SK-N-SH (cell line): ENCODE measurements around the gene GFM1. TPM values are rescaled to one million over a fixed set of nuclear protein-coding genes. Genes with fewer than 3 reads are reported as not detected.

Source experiments
- CTCF ChIA-PET: fragments of 300-600, 350-600 bp; formaldehyde crosslinking; extraction: SDS; loops from one replicate; lab custom pipeline; 2021; lab: Yijun Ruan, JAX
- POLR2A ChIA-PET: fragments of 350-600 bp; sonication (Branson Sonifier 250); formaldehyde crosslinking; extraction: SDS; loops from one replicate; lab custom pipeline; 2020; ENCODE audit warnings: antibody characterized with exemption, inconsistent platforms; lab: Yijun Ruan, JAX
- DNase-seq: peaks from one replicate; pipeline ENCODE4 v3.0.0; 2012
- H2AFZ ChIP-seq: fragments of 200-600 bp; sonication (generic); 2 replicates; pipeline ENCODE4 v1.8.1; 2016; ENCODE audit warnings: antibody characterized with exemption, mild to moderate bottlenecking, low read depth
- H3F3A ChIP-seq: fragments of 200-600 bp; sonication (generic); replicated peaks from 2 replicates; pipeline ENCODE3; 2016; ENCODE audit warnings: antibody characterized with exemption, mild to moderate bottlenecking; ENCODE audit not compliant: insufficient read depth
- H3K27ac ChIP-seq, 2 experiments: fragments of 200-500 bp in 1 of 2; fragments of 200-600 bp in 1 of 2; sonication (Bioruptor generic) in 1 of 2; sonication (generic), shearing (Covaris generic) in 1 of 2; 2 replicates each; pipeline versions ENCODE4 v1.5.1 to v1.6.1; 2014 to 2016; ENCODE audit warnings: low read depth in 2 of 2, inconsistent platforms in 1 of 2, low read length in 1 of 2, mild to moderate bottlenecking in 1 of 2, mixed read lengths in 1 of 2
- H3K27me3 ChIP-seq: fragments of 200-600 bp; sonication (generic), shearing (Covaris generic); 2 replicates; pipeline ENCODE4 v1.6.1; 2016; ENCODE audit warnings: mixed run types; ENCODE audit not compliant: insufficient read depth
- H3K36me3 ChIP-seq, 2 experiments: fragments of 200-500 bp in 1 of 2; fragments of 200-600 bp in 1 of 2; sonication (Bioruptor generic) in 1 of 2; sonication (generic) in 1 of 2; replicated peaks in 1 of 2; 2 replicates each; pipeline versions ENCODE3 to v1.5.1; 2014 to 2016; ENCODE audit warnings: low read length in 1 of 2, mild to moderate bottlenecking in 1 of 2; ENCODE audit not compliant: insufficient read depth in 2 of 2, control insufficient read depth in 1 of 2
- H3K4me1 ChIP-seq, 2 experiments: fragments of 200-500 bp in 1 of 2; fragments of 200-600 bp in 1 of 2; sonication (Bioruptor generic) in 1 of 2; sonication (generic), shearing (Covaris generic) in 1 of 2; 2 replicates each; pipeline versions ENCODE4 v1.5.1 to v1.6.1; 2014 to 2016; ENCODE audit warnings: low read depth in 1 of 2, low read length in 1 of 2, mixed run types in 1 of 2; ENCODE audit not compliant: insufficient read depth in 2 of 2, control insufficient read depth in 1 of 2
- H3K4me2 ChIP-seq: fragments of 200-600 bp; sonication (generic), shearing (Covaris generic); 2 replicates; pipeline ENCODE4 v1.6.1; 2017; ENCODE audit warnings: mixed run types
- H3K4me3 ChIP-seq, 2 experiments: fragments of 200-500 bp in 1 of 2; fragments of 200-600 bp in 1 of 2; sonication (Bioruptor generic) in 1 of 2; sonication (generic), shearing (Covaris generic) in 1 of 2; 2 replicates each; pipeline versions ENCODE4 v1.5.1 to v1.8.1; 2014 to 2016; ENCODE audit warnings: low read depth in 2 of 2, inconsistent platforms in 1 of 2, low read length in 1 of 2, mild to moderate bottlenecking in 1 of 2, mixed read lengths in 1 of 2, moderate library complexity in 1 of 2
- H3K79me2 ChIP-seq: fragments of 200-600 bp; sonication (generic); 2 replicates; pipeline ENCODE4 v1.8.1; 2017; ENCODE audit warnings: mild to moderate bottlenecking; ENCODE audit not compliant: insufficient read depth
- H3K9ac ChIP-seq: fragments of 200-600 bp; sonication (generic); 2 replicates; pipeline ENCODE4 v1.6.1; 2017; ENCODE audit warnings: mixed run types
- H3K9me2 ChIP-seq: fragments of 200-600 bp; sonication (generic); 2 replicates; pipeline ENCODE4 v1.6.1; 2017; ENCODE audit warnings: mixed run types
- H3K9me3 ChIP-seq: fragments of 200-600 bp; sonication (generic); 2 replicates; pipeline ENCODE4 v1.6.1; 2017; ENCODE audit warnings: mixed run types, mild to moderate bottlenecking, moderate library complexity
- H4K20me1 ChIP-seq: fragments of 200-600 bp; sonication (generic); 2 replicates; pipeline ENCODE4 v1.6.1; 2017; ENCODE audit warnings: mild to moderate bottlenecking, mixed run types; ENCODE audit not compliant: insufficient read depth
- CTCF ChIP-seq: fragments of 200-600 bp; sonication (generic); IDR thresholded peaks from 2 replicates; pipeline ENCODE4 v1.6.1; 2017; ENCODE audit warnings: antibody characterized with exemption, mild to moderate bottlenecking, moderate library complexity
- ELF1 ChIP-seq: IDR thresholded peaks from 2 replicates; pipeline ENCODE4 v1.4.0; 2012
- EP300 ChIP-seq, 2 experiments: IDR thresholded peaks; 2 replicates each; pipeline versions ENCODE4 v1.4.0 to v1.6.1; 2012; ENCODE audit warnings: borderline replicate concordance in 1 of 2, low read depth in 1 of 2, low read length in 1 of 2
- GATA2 ChIP-seq: sonication (generic); formaldehyde crosslinking; IDR thresholded peaks from 2 replicates; pipeline ENCODE4 v1.5.0; 2020; ENCODE audit warnings: mild to moderate bottlenecking, missing genetic modification reagents
- MEF2A ChIP-seq: IDR thresholded peaks from 2 replicates; pipeline ENCODE4 v1.4.0; 2012; ENCODE audit warnings: low read depth, borderline replicate concordance
- NRF1 ChIP-seq: IDR thresholded peaks from 2 replicates; pipeline ENCODE4 v1.6.1; 2012; ENCODE audit warnings: low read depth, mild to moderate bottlenecking, low read length
- REST ChIP-seq: IDR thresholded peaks from 2 replicates; pipeline ENCODE4 v1.6.1; 2012; ENCODE audit warnings: mild to moderate bottlenecking, low read depth, low read length, moderate library complexity
- SMC3 ChIP-seq: IDR thresholded peaks from 2 replicates; pipeline ENCODE4 v1.6.1; 2012; ENCODE audit warnings: low read depth, low read length, improper control_type of control experiment
- TAF1 ChIP-seq: IDR thresholded peaks from 2 replicates; pipeline ENCODE4 v1.6.1; 2012; ENCODE audit warnings: low read depth, mild to moderate bottlenecking, low read length, moderate library complexity, borderline replicate concordance
- YY1 ChIP-seq: IDR thresholded peaks from 2 replicates; pipeline ENCODE4 v1.4.0; 2012; ENCODE audit warnings: low read depth, mild to moderate bottlenecking
- ZBTB33 ChIP-seq: IDR thresholded peaks from 2 replicates; pipeline ENCODE4 v1.4.0; 2012; ENCODE audit warnings: low read depth, borderline replicate concordance
- WGBS: methylation state at CpG from one replicate; pipeline ENCODE4 v1.1.6; 2017; ENCODE audit warnings: low lambda C conversion rate; 5-methylcytosine and 5-hydroxymethylcytosine counted together
- polyA plus RNA-seq, 3 experiments: library from polyadenylated mRNA; depleted of rRNA; stranded (reverse); fragments of >200 nt; gene quantifications; 2 replicates each; pipeline ENCODE4 v1.2.3, GENCODE V29; 2012

The GFM1 gene
- polyA plus RNA-seq, 1 of the 3 experiments (the other 2 are of a cell fraction): 25.2 TPM

- no peak for DNase-seq
- ChIA-PET CTCF (interaction anchor here (1.2 kb wide), 1 partner anchor 21 kb away, joined by 3 read pairs; no protein-coding TSS in a partner anchor), POLR2A (no interaction called here)
- Histone ChIP-seq H3K79me2 (peaks cover 33% of the 10 kb centered on the region), H4K20me1 (no peaks in the 10 kb centered on the region), H3K4me2 (no peak overlapping the region), H3K9me3 (no peaks in the 10 kb centered on the region), H2AFZ (no peak overlapping the region), H3K4me3 (no peak overlapping the region), H3K27ac (no peak overlapping the region), H3K36me3 (peaks cover 19 to 22% of the 10 kb centered on the region in 2 experiments), H3K27me3 (no peaks in the 10 kb centered on the region), H3K4me1 (peaks cover 6 to 12% of the 10 kb centered on the region in 2 experiments; a peak in 3 of 4 replicates), H3F3A (no peaks in the 10 kb centered on the region), H3K9ac (no peak overlapping the region), H3K9me2 (no peaks in the 10 kb centered on the region)
- 77% methylated on average over 6 of the region's 6 CpGs for WGBS
- TF ChIP-seq ELF1 (no peak), EP300 (IDR thresholded peaks at IDR 0.05; ENCODE audit: borderline replicate concordance in 1 of 2, low read depth in 1 of 2, low read length in 1 of 2) (no peak), YY1 (no peak), ZBTB33 (no peak), MEF2A (no peak), NRF1 (no peak), CTCF (no peak)
Observed at GRCh38 chr3:158642474-158643210, 1.7 kb upstream of the GFM1 start.

GRCh38 chr3:158649791-158650190, 5.5 kb downstream of the GFM1 start:
- no peaks in the 10 kb centered on the region for H3K9me3 ChIP-seq
- no peaks in the 10 kb centered on the region for H4K20me1 ChIP-seq
- no peaks in the 10 kb centered on the region for H3K27me3 ChIP-seq
- no peak overlapping the region for H2AFZ ChIP-seq
- H3K36me3 ChIP-seq: peaks cover 69 to 74% of the 10 kb centered on the region in 2 experiments
- TF ChIP-seq SMC3 (no peak), GATA2 (no peak), TAF1 (no peak), REST (no peak)
- TF ChIP-seq, all 33 proteins: peak for 0
- DNase-seq: no peak
- ChIA-PET POLR2A (no interaction called here), CTCF (interaction anchor here (3.2 kb wide), 1 partner anchor 10 kb away, joined by 9 read pairs; no protein-coding TSS in a partner anchor)
- Histone ChIP-seq H3K27ac (no peak overlapping the region), H3K4me1 (peaks cover 6 to 12% of the 10 kb centered on the region in 2 experiments; a peak in 3 of 4 replicates), H3K4me3 (no peak overlapping the region), H3K79me2 (peaks cover 49% of the 10 kb centered on the region), H3F3A (peaks cover 9% of the 10 kb centered on the region), H3K4me2 (no peak overlapping the region), H3K9ac (no peak overlapping the region), H3K9me2 (no peaks in the 10 kb centered on the region)
- 63% methylated on average over 4 of the region's 4 CpGs for WGBS
